ENCODE results near the gene SLC6A17. TPM values are rescaled to one million over a fixed set of nuclear protein-coding genes. Genes with fewer than 3 reads are reported as not detected.

SLC6A17 gene
- total RNA-seq, 1 experiment from 2014 or later = not detected

DNA sequence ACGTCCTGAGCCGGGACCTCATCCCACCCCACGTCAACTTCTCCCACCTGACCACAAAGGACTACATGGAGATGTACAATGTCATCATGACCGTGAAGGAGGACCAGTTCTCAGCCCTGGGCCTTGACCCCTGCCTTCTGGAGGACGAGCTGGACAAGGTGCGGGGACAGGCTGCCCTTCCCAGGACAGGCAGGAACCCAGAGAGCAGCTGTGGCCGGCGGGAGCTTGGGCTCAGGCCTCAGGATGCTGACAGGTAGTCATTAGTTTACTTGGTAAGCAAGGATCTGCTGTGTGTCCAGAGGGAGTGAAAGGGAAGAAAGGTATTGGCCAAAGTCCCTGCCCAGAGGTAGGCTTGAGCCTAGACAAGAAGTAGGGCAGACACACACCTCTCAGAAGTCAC, 42.2 kb downstream of the SLC6A17 start:
- intact Hi-C loops (cut with micrococcal nuclease; ENCODE audit: unreplicated experiment) = no loop called here
- Histone ChIP-seq H3K9me3 (ENCODE audit: low read depth, low read length, poor library complexity, severe bottlenecking) (no peaks in the 10 kb centered on the region), H3K4me1 (ENCODE audit: insufficient read depth, low read length, poor library complexity, severe bottlenecking) (no peaks in the 10 kb centered on the region), H3K27me3 (replicated peaks; ENCODE audit: insufficient read depth, low read depth, low read length, poor library complexity) (no peaks in the 10 kb centered on the region), H3K4me3 (ENCODE audit: low read depth, low read length, poor library complexity, severe bottlenecking) (no peak overlapping the region), H3K27ac (ENCODE audit: low read depth, low read length, poor library complexity, severe bottlenecking) (no peak overlapping the region), H3K36me3 (ENCODE audit: insufficient read depth, low read length, poor library complexity, severe bottlenecking) (no peaks in the 10 kb centered on the region)
- TF ChIP-seq, protein P1, sequence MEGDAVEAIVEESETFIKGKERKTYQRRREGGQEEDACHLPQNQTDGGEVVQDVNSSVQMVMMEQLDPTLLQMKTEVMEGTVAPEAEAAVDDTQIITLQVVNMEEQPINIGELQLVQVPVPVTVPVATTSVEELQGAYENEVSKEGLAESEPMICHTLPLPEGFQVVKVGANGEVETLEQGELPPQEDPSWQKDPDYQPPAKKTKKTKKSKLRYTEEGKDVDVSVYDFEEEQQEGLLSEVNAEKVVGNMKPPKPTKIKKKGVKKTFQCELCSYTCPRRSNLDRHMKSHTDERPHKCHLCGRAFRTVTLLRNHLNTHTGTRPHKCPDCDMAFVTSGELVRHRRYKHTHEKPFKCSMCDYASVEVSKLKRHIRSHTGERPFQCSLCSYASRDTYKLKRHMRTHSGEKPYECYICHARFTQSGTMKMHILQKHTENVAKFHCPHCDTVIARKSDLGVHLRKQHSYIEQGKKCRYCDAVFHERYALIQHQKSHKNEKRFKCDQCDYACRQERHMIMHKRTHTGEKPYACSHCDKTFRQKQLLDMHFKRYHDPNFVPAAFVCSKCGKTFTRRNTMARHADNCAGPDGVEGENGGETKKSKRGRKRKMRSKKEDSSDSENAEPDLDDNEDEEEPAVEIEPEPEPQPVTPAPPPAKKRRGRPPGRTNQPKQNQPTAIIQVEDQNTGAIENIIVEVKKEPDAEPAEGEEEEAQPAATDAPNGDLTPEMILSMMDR (conservative IDR thresholded peaks at IDR 0.05; ENCODE audit: low read depth, low read length) = no peak
- no peak for TF ChIP-seq EZH2 (IDR thresholded peaks at IDR 0.05; ENCODE audit: borderline replicate concordance, low read depth, low read length, poor library complexity, severe bottlenecking)
- DNase-seq (ENCODE audit: low spot score) = no peak
- CTCF ChIA-PET = interaction anchor here (0.7 kb wide), 1 partner anchor 306 kb away, joined by 3 read pairs; no protein-coding TSS in a partner anchor
- POLR2A ChIA-PET (ENCODE audit: low non-redundant PET) = no interaction called here
- BruUV-seq (replicated peaks) = no TSS peak

DNA sequence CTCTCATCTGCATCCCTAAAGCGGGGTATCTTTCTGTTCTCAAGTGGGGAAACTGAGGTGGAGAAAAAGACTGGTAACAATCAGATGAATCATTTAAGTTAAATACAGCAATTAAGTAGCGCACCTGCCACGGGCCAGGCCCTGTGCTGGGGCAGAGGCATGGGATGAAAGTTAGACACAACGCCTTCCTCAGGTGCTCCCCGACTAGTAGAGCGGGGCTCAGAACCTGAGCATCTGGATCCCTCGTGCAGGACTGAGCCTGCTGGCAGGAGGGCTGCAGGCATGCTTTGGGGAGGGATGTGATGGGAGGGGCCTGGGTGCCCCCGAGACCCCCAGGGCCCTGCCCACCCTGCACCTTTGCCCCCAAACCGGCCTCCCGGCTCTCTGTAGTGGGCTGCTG, 44.9 kb downstream of the SLC6A17 start:
- Histone ChIP-seq H3K9me3 (ENCODE audit: low read depth, low read length, poor library complexity, severe bottlenecking) (no peaks in the 10 kb centered on the region), H3K36me3 (ENCODE audit: insufficient read depth, low read length, poor library complexity, severe bottlenecking) (no peaks in the 10 kb centered on the region), H3K27ac (ENCODE audit: low read depth, low read length, poor library complexity, severe bottlenecking) (no peak overlapping the region), H3K4me3 (ENCODE audit: low read depth, low read length, poor library complexity, severe bottlenecking) (no peak overlapping the region), H3K4me1 (ENCODE audit: insufficient read depth, low read length, poor library complexity, severe bottlenecking) (peaks cover under 1% of the 10 kb centered on the region), H3K27me3 (replicated peaks; ENCODE audit: insufficient read depth, low read depth, low read length, poor library complexity) (no peaks in the 10 kb centered on the region)
- TF ChIP-seq EZH2 (IDR thresholded peaks at IDR 0.05; ENCODE audit: borderline replicate concordance, low read depth, low read length, poor library complexity, severe bottlenecking) = no peak
- TF ChIP-seq, protein P1 (conservative IDR thresholded peaks at IDR 0.05; ENCODE audit: low read depth, low read length) = no peak
- CTCF ChIA-PET = no interaction called here
- intact Hi-C loops (cut with micrococcal nuclease; ENCODE audit: unreplicated experiment) = no loop called here
- no TSS peak for BruUV-seq (replicated peaks)
- POLR2A ChIA-PET (ENCODE audit: low non-redundant PET) = no interaction called here
- DNase-seq (ENCODE audit: low spot score) = no peak

DNA sequence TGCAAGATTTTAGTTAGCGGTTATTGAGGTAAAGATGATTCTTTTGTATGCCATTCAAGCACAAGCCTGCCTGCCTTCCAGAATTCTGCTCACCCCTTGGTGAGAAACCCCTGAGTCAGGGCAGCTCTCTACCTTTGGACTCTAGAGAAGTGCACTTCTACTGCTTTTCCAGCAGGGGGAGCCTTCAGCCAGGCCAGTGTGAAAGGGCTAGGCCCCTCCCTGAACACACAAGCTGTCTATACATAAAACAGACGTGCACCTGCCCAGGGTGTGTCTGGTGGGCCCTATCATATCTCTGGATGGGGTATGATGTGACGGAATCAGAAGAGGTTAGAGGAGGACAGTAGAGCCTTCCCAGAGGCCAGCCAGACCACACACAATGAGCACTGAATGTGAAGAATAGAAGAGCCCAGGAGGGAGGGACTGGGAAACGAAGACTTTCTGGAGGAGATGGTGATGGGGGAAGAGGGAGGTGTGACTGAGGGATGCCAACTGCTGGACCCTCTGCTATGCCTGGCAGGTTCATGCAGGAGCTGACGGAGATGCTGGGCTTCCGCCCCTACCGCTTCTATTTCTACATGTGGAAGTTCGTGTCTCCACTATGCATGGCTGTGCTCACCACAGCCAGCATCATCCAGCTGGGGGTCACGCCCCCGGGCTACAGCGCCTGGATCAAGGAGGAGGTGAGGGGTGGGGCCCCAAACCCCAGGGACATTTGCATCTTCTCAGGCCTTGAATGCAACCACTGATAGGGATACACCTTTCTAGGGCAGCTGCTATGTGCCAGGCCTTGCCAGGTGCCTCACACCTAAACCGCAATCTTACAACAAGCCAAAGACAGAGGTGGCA, 46.8 kb downstream of the SLC6A17 start:
- Histone ChIP-seq H3K9me3 (ENCODE audit: low read depth, low read length, poor library complexity, severe bottlenecking) (no peaks in the 10 kb centered on the region), H3K4me1 (ENCODE audit: insufficient read depth, low read length, poor library complexity, severe bottlenecking) (peaks cover 7% of the 10 kb centered on the region), H3K4me3 (ENCODE audit: low read depth, low read length, poor library complexity, severe bottlenecking) (no peak overlapping the region), H3K27ac (ENCODE audit: low read depth, low read length, poor library complexity, severe bottlenecking) (no peak overlapping the region), H3K36me3 (ENCODE audit: insufficient read depth, low read length, poor library complexity, severe bottlenecking) (no peaks in the 10 kb centered on the region), H3K27me3 (replicated peaks; ENCODE audit: insufficient read depth, low read depth, low read length, poor library complexity) (no peaks in the 10 kb centered on the region)
- intact Hi-C loops (cut with micrococcal nuclease; ENCODE audit: unreplicated experiment) = no loop called here
- BruUV-seq (replicated peaks) = no TSS peak
- POLR2A ChIA-PET (ENCODE audit: low non-redundant PET) = interaction anchor here (0.6 kb wide), 1 partner anchor 121 kb away, joined by 7 read pairs; no protein-coding TSS in a partner anchor
- CTCF ChIA-PET = interaction anchor here (0.6 to 2.2 kb wide), 9 partner anchors 10 to 299 kb away, joined by 3 to 16 read pairs (median 7); no protein-coding TSS in a partner anchor
- DNase-seq (ENCODE audit: low spot score) = peak; percentile 55
- TF ChIP-seq, protein P1 (conservative IDR thresholded peaks at IDR 0.05; ENCODE audit: low read depth, low read length) = peak; percentile 93
- no peak for TF ChIP-seq EZH2 (IDR thresholded peaks at IDR 0.05; ENCODE audit: borderline replicate concordance, low read depth, low read length, poor library complexity, severe bottlenecking)

Data from A673 (cell line).